ENCODE results near the gene CNPPD1.

The CNPPD1 gene
- 49.8 to 60.5 (median 55.0) reads per million in 3 donors for total RNA-seq

GRCh38 chr2:219176818-219177551 is at the start of gene CNPPD1:
Gene CNPPD1 (minus strand): TSS chr2:219176925. CDS start chr2:219176828, 97 bp downstream.
- no peaks in the 10 kb centered on the region for H3K27me3 ChIP-seq (replicated peaks; ENCODE audit: control insufficient read depth, insufficient read depth, low read length, poor library complexity, severe bottlenecking)
- H3K27ac ChIP-seq (ENCODE audit: insufficient read depth, low read length, poor library complexity, severe bottlenecking): peak within 1 kb of the TSS; percentile 99
- peaks cover 43% of the 10 kb centered on the region for H3K4me1 ChIP-seq (ENCODE audit: control insufficient read depth, insufficient read depth, low read length, poor library complexity, severe bottlenecking)
- peak; percentile 76 to 84 (median 78) for DNase-seq
- H3K4me3 ChIP-seq (ENCODE audit: insufficient read depth, low read depth, low read length, poor library complexity, severe bottlenecking): peak within 1 kb of the TSS; percentile 82
- peaks cover 50% of the 10 kb centered on the region for H3K36me3 ChIP-seq (ENCODE audit: control insufficient read depth, insufficient read depth, low read length)
- no peaks in the 10 kb centered on the region for H3K9me3 ChIP-seq (ENCODE audit: control insufficient read depth, low read length)

- H3K4me3 ChIP-seq (ENCODE audit: insufficient read depth, low read depth, low read length, poor library complexity, severe bottlenecking): no peak overlapping the region
- H3K4me1 ChIP-seq (ENCODE audit: control insufficient read depth, insufficient read depth, low read length, poor library complexity, severe bottlenecking): peaks cover 13% of the 10 kb centered on the region
- no peaks in the 10 kb centered on the region for H3K27me3 ChIP-seq (replicated peaks; ENCODE audit: control insufficient read depth, insufficient read depth, low read length, poor library complexity, severe bottlenecking)
- no peaks in the 10 kb centered on the region for H3K9me3 ChIP-seq (ENCODE audit: control insufficient read depth, low read length)
- no peak overlapping the region for H3K27ac ChIP-seq (ENCODE audit: insufficient read depth, low read length, poor library complexity, severe bottlenecking)
- DNase-seq: no peak
- peaks cover 58% of the 10 kb centered on the region for H3K36me3 ChIP-seq (ENCODE audit: control insufficient read depth, insufficient read depth, low read length)
These were observed 48.6 kb upstream of the CNPPD1 start for GRCh38 chr2:219225350-219225749.

- Histone ChIP-seq H3K36me3 (ENCODE audit: control insufficient read depth, insufficient read depth, low read length) (peaks cover 58% of the 10 kb centered on the region), H3K4me1 (ENCODE audit: control insufficient read depth, insufficient read depth, low read length, poor library complexity, severe bottlenecking) (peaks cover 18% of the 10 kb centered on the region), H3K9me3 (ENCODE audit: control insufficient read depth, low read length) (no peaks in the 10 kb centered on the region), H3K27me3 (replicated peaks; ENCODE audit: control insufficient read depth, insufficient read depth, low read length, poor library complexity, severe bottlenecking) (no peaks in the 10 kb centered on the region), H3K27ac (ENCODE audit: insufficient read depth, low read length, poor library complexity, severe bottlenecking) (no peak overlapping the region), H3K4me3 (ENCODE audit: insufficient read depth, low read depth, low read length, poor library complexity, severe bottlenecking) (no peak overlapping the region)
- DNase-seq: no peak
These were observed 47.3 kb upstream of the CNPPD1 start for GRCh38 chr2:219223831-219224610.

GRCh38 chr2:219221957-219222518 is 45.3 kb upstream of the CNPPD1 start:
- Histone ChIP-seq H3K27me3 (replicated peaks; ENCODE audit: control insufficient read depth, insufficient read depth, low read length, poor library complexity, severe bottlenecking) (no peaks in the 10 kb centered on the region), H3K4me1 (ENCODE audit: control insufficient read depth, insufficient read depth, low read length, poor library complexity, severe bottlenecking) (peaks cover 17% of the 10 kb centered on the region), H3K27ac (ENCODE audit: insufficient read depth, low read length, poor library complexity, severe bottlenecking) (no peak overlapping the region), H3K9me3 (ENCODE audit: control insufficient read depth, low read length) (no peaks in the 10 kb centered on the region), H3K4me3 (ENCODE audit: insufficient read depth, low read depth, low read length, poor library complexity, severe bottlenecking) (no peak overlapping the region), H3K36me3 (ENCODE audit: control insufficient read depth, insufficient read depth, low read length) (peaks cover 56% of the 10 kb centered on the region)
- no peak for DNase-seq

- Histone ChIP-seq H3K36me3 (ENCODE audit: control insufficient read depth, insufficient read depth, low read length) (peaks cover 47% of the 10 kb centered on the region), H3K27me3 (replicated peaks; ENCODE audit: control insufficient read depth, insufficient read depth, low read length, poor library complexity, severe bottlenecking) (no peaks in the 10 kb centered on the region), H3K27ac (ENCODE audit: insufficient read depth, low read length, poor library complexity, severe bottlenecking) (no peak overlapping the region), H3K4me3 (ENCODE audit: insufficient read depth, low read depth, low read length, poor library complexity, severe bottlenecking) (no peak overlapping the region), H3K9me3 (ENCODE audit: control insufficient read depth, low read length) (no peaks in the 10 kb centered on the region), H3K4me1 (ENCODE audit: control insufficient read depth, insufficient read depth, low read length, poor library complexity, severe bottlenecking) (peaks cover 17% of the 10 kb centered on the region)
- DNase-seq: no peak
These were observed 44.1 kb upstream of the CNPPD1 start for GRCh38 chr2:219220652-219221402.

- Histone ChIP-seq H3K9me3 (ENCODE audit: control insufficient read depth, low read length) (no peaks in the 10 kb centered on the region), H3K4me1 (ENCODE audit: control insufficient read depth, insufficient read depth, low read length, poor library complexity, severe bottlenecking) (peaks cover 17% of the 10 kb centered on the region), H3K27ac (ENCODE audit: insufficient read depth, low read length, poor library complexity, severe bottlenecking) (no peak overlapping the region), H3K36me3 (ENCODE audit: control insufficient read depth, insufficient read depth, low read length) (peaks cover 38% of the 10 kb centered on the region), H3K4me3 (ENCODE audit: insufficient read depth, low read depth, low read length, poor library complexity, severe bottlenecking) (no peak overlapping the region), H3K27me3 (replicated peaks; ENCODE audit: control insufficient read depth, insufficient read depth, low read length, poor library complexity, severe bottlenecking) (no peaks in the 10 kb centered on the region)
- DNase-seq: no peak
These were observed 43.2 kb upstream of the CNPPD1 start for GRCh38 chr2:219219784-219220532.

- H3K27me3 ChIP-seq (replicated peaks; ENCODE audit: control insufficient read depth, insufficient read depth, low read length, poor library complexity, severe bottlenecking): no peaks in the 10 kb centered on the region
- H3K27ac ChIP-seq (ENCODE audit: insufficient read depth, low read length, poor library complexity, severe bottlenecking): peak within 1 kb of the TSS; percentile 51
- DNase-seq: peak; percentile 74 to 85 (median 85)
- H3K4me1 ChIP-seq (ENCODE audit: control insufficient read depth, insufficient read depth, low read length, poor library complexity, severe bottlenecking): peaks cover 17% of the 10 kb centered on the region
- H3K36me3 ChIP-seq (ENCODE audit: control insufficient read depth, insufficient read depth, low read length): peaks cover 33% of the 10 kb centered on the region
- peak within 1 kb of the TSS; percentile 73 for H3K4me3 ChIP-seq (ENCODE audit: insufficient read depth, low read depth, low read length, poor library complexity, severe bottlenecking)
- no peaks in the 10 kb centered on the region for H3K9me3 ChIP-seq (ENCODE audit: control insufficient read depth, low read length)
These were observed 42.3 kb upstream of the CNPPD1 start, which contains the start of gene ABCB6 for GRCh38 chr2:219218732-219219701. Gene ABCB6 (minus strand): TSS chr2:219218958. CDS start chr2:219218673, 285 bp downstream.

- H3K4me1 ChIP-seq (ENCODE audit: control insufficient read depth, insufficient read depth, low read length, poor library complexity, severe bottlenecking): peaks cover 17% of the 10 kb centered on the region
- H3K9me3 ChIP-seq (ENCODE audit: control insufficient read depth, low read length): no peaks in the 10 kb centered on the region
- H3K4me3 ChIP-seq (ENCODE audit: insufficient read depth, low read depth, low read length, poor library complexity, severe bottlenecking): peak overlapping the region; percentile 73
- peaks cover 25% of the 10 kb centered on the region for H3K36me3 ChIP-seq (ENCODE audit: control insufficient read depth, insufficient read depth, low read length)
- H3K27ac ChIP-seq (ENCODE audit: insufficient read depth, low read length, poor library complexity, severe bottlenecking): peak overlapping the region; percentile 51
- no peak for DNase-seq
- no peaks in the 10 kb centered on the region for H3K27me3 ChIP-seq (replicated peaks; ENCODE audit: control insufficient read depth, insufficient read depth, low read length, poor library complexity, severe bottlenecking)
These were observed 41.5 kb upstream of the CNPPD1 start for GRCh38 chr2:219218217-219218731.
